ENCODE measurements around the gene TRIOBP. TPM values are rescaled to one million over a fixed set of nuclear protein-coding genes. Genes with fewer than 3 reads are reported as not detected.

The TRIOBP gene
- total and polyA plus RNA-seq, 2 of the 13 experiments (the other 11 are each of a cell fraction or from before 2014, with no cell fraction given): 6.1 to 15.4 TPM

DNA sequence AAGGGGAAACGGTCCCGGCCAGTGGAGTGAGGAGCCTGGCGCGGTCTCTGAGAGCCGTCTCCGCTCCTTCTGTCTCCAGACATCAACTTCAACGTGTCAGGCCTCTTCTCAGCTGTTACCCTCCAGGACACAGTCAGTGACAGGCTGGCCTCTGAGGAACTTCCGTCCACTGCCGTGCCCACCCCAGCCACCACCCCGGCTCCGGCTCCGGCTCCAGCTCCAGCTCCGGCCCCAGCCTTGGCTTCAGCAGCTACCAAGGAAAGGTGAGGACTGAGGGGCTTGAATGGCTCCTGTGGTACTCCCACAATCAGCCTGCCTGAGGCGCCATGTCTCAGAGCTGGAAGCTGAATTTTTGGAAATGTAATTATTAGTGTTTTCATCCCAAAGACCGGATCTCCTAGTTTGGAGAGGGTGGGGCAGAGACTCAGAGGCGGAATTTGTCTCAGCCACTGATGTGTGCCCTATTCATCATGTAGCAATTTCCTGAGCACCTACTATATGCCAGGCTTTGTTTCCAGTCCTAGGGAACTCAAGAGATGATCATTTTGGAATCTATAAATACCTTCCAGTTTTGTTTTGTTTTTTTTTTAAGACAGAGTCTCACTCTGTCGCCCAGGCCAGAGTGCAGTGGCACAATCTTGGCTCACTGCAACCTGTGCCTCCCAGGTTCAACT lies 46.2 kb upstream of the TRIOBP start (continued):
- TF ChIP-seq, protein P1, sequence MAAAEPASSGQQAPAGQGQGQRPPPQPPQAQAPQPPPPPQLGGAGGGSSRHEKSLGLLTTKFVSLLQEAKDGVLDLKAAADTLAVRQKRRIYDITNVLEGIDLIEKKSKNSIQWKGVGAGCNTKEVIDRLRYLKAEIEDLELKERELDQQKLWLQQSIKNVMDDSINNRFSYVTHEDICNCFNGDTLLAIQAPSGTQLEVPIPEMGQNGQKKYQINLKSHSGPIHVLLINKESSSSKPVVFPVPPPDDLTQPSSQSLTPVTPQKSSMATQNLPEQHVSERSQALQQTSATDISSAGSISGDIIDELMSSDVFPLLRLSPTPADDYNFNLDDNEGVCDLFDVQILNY (CRISPR knock-in tag; conservative IDR thresholded peaks at IDR 0.05): no peak
- TF ChIP-seq SP1 (IDR thresholded peaks at IDR 0.05) (no peak), SP1 (CRISPR knock-in tag; IDR thresholded peaks at IDR 0.05) (no peak), ARNT (IDR thresholded peaks at IDR 0.05) (no peak)

DNA sequence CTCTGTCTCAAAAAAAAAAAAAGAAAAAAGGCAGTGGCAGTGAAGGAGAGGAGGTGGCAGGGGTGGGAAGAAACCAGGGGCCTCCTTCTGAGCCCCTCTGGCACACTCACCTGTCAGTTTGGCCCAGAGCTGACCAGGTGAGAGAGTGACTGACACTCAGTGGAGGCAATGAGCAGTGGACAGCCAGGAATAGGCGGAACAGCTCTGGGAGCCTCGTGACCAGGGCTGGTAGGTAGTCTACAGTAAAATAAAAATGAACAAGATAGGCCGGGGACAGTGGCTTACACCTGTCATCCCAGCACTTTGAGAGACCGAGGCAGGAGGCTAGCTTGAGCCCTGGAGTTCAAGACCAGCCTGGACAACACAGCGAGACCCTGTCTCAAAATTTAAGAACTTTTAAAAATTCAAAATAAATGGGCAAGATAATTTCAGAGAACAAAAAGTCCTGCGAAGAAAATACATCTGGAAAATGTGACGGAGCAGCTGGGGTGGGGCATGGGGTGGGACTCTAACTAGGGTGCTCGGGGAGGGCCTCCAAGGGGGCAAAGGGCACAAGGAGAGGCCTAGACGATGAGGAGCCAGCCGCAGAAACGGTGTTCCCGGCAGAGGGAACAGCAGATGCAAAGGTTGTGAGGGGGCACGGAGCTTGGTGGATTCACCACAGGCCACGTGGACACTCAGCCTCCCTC lies 42.1 kb upstream of the TRIOBP start:
- CTCF ChIA-PET (ENCODE audit: low intra/inter-chr PET ratio, low total read pairs): no interaction called here
- no peak overlapping the region for H3K4me3 ChIP-seq (replicated peaks in 1 of 3; ENCODE audit: insufficient read depth in 1 of 3, low read depth in 2 of 3, low read length in 3 of 3)
- H3K27me3 ChIP-seq (ENCODE audit: control insufficient read depth in 1 of 2, insufficient read depth in 2 of 2, low read length in 2 of 2): no peaks in the 10 kb centered on the region; a peak in 1 of 5 replicates
- no peak for FAIRE-seq
- ATAC-seq: no peak
- in situ Hi-C loops (cut with HindIII; ENCODE audit: extremely low pct_ligation_motif_present, low pct_unique_long_range_greater_than_20kb): no loop called here
- no peak overlapping the region for H2AFZ ChIP-seq (ENCODE audit: low read length)
- peaks cover 16% of the 10 kb centered on the region for H3K4me1 ChIP-seq (ENCODE audit: insufficient read depth, low read length)
- no peak overlapping the region for H3K4me2 ChIP-seq (ENCODE audit: low read depth, low read length)
- BruUV-seq (replicated peaks): no TSS peak
- H3K36me3 ChIP-seq (replicated peaks in 1 of 2; ENCODE audit: control insufficient read depth in 1 of 2, insufficient read depth in 2 of 2, low read length in 2 of 2): peaks cover 12 to 22% of the 10 kb centered on the region in 2 experiments; a peak in 4 of 5 replicates
- DNase-seq (ENCODE audit: low spot score): no peak
- peaks cover 12% of the 10 kb centered on the region for H3K79me2 ChIP-seq (ENCODE audit: insufficient read depth, low read length)
- H3K27ac ChIP-seq (ENCODE audit: extremely low read length, insufficient read depth, low read length): no peak overlapping the region
- WGBS (ENCODE audit: low lambda C conversion rate): 71% methylated on average over 11 of the region's 14 CpGs
- no peaks in the 10 kb centered on the region for H3K9me3 ChIP-seq (ENCODE audit: low read length)
- POLR2A ChIA-PET: no interaction called here
- TF ChIP-seq TOPORS (CRISPR knock-in tag; IDR thresholded peaks at IDR 0.05): no peak
- intact Hi-C loops (cut with micrococcal nuclease; ENCODE audit: unreplicated experiment): loop anchor here (10.0 kb wide), 1 partner anchor 150 kb away; the partner anchor contains the start of gene GCAT
- H4K20me1 ChIP-seq (ENCODE audit: insufficient read depth, low read length): peaks cover 3% of the 10 kb centered on the region
- H3K9ac ChIP-seq (ENCODE audit: insufficient read depth, low read depth, low read length): no peak overlapping the region
